ENCODE measurements around the gene BIRC6. TPM values are rescaled to one million over a fixed set of nuclear protein-coding genes. Genes with fewer than 3 reads are reported as not detected.
"Not testable (repeated sequence)": the region's sequence is repeated elsewhere in the genome, so short reads cannot be mapped to it uniquely, and the experiment has no call there.

The BIRC6 gene
- total RNA-seq, 1 donor from 2014 or later = 32.7 TPM

- no peak for TF ChIP-seq CTCF (IDR thresholded peaks at IDR 0.05; ENCODE audit: borderline replicate concordance)
- H3K27me3 ChIP-seq (ENCODE audit: low read depth) = no peaks in the 10 kb centered on the region
- intact Hi-C loops (cut with micrococcal nuclease) = no loop called here
- peak overlapping the region; percentile 98 for H3K4me3 ChIP-seq
- H3K36me3 ChIP-seq = peaks cover 25% of the 10 kb centered on the region
- H3K4me1 ChIP-seq = peaks cover 46% of the 10 kb centered on the region
- H3K9me3 ChIP-seq (replicated peaks) = no peaks in the 10 kb centered on the region
- no peak overlapping the region for H3K27ac ChIP-seq (replicated peaks)
- no peak for DNase-seq
Measured at GRCh38 chr2:32626639-32627221, 269.9 kb downstream of the BIRC6 start.

GRCh38 chr2:32627441-32627813 lies 270.6 kb downstream of the BIRC6 start:
- peaks cover 25% of the 10 kb centered on the region for H3K36me3 ChIP-seq
- peaks cover 40% of the 10 kb centered on the region for H3K4me1 ChIP-seq
- H3K27me3 ChIP-seq (ENCODE audit: low read depth) = no peaks in the 10 kb centered on the region
- peak overlapping the region; percentile 81 for H3K27ac ChIP-seq (replicated peaks)
- TF ChIP-seq CTCF (IDR thresholded peaks at IDR 0.05; ENCODE audit: borderline replicate concordance) = peak; percentile 42
- H3K9me3 ChIP-seq (replicated peaks) = no peaks in the 10 kb centered on the region
- peak overlapping the region; percentile 98 for H3K4me3 ChIP-seq
- peak; percentile 28 for DNase-seq
- intact Hi-C loops (cut with micrococcal nuclease) = no loop called here

DNA sequence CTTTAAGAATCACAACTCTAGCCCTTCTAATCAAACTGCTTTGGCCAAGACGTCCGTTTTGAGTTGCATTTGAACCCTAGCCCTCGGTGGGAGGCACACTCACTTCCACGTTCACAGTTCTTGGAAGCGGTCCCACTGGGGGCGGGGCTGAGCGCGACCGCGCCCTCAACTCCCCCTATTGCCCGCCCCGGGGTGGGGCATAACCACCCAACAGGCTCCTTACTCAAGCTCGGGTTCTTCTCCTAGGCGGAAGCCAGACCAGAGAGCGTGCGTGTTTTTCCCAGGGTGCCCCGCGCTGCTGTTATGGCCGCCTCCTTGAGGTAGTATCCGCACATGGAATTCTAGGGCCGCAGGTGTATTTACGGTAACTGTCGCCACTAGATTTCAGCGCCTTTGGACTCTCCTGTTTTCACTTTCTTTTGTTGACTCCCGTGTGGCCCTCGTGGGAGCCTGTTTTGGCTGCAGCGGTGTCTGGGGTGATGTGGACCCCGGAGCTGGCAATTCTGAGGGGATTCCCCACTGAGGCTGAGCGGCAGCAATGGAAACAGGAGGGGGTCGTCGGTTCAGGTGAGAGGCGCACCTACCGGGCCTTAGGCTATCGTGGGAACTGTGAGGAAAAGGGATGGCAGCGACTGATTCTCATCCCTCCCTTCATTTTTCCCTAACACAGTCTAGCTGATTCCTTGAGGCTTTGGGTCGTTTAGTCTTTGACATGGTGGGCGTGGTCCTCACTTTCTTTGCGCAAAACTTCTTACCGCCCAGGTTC lies 271.2 kb downstream of the BIRC6 start, which contains the start of gene TTC27:
Gene TTC27, plus strand, starts transcription at position 237 of the 766 bp plus-strand sequence. Its CDS starts 243 bp downstream, at position 480.
- intact Hi-C loops (cut with micrococcal nuclease) = no loop called here
- H3K9me3 ChIP-seq (replicated peaks) = no peaks in the 10 kb centered on the region
- peak within 1 kb of the TSS; percentile 98 for H3K4me3 ChIP-seq
- H3K36me3 ChIP-seq = peaks cover 30% of the 10 kb centered on the region
- TF ChIP-seq CTCF (IDR thresholded peaks at IDR 0.05; ENCODE audit: borderline replicate concordance) = no peak
- H3K27me3 ChIP-seq (ENCODE audit: low read depth) = no peaks in the 10 kb centered on the region
- H3K4me1 ChIP-seq = peaks cover 35% of the 10 kb centered on the region
- peak; percentile 95 for DNase-seq
- peak within 1 kb of the TSS; percentile 81 for H3K27ac ChIP-seq (replicated peaks)

DNA sequence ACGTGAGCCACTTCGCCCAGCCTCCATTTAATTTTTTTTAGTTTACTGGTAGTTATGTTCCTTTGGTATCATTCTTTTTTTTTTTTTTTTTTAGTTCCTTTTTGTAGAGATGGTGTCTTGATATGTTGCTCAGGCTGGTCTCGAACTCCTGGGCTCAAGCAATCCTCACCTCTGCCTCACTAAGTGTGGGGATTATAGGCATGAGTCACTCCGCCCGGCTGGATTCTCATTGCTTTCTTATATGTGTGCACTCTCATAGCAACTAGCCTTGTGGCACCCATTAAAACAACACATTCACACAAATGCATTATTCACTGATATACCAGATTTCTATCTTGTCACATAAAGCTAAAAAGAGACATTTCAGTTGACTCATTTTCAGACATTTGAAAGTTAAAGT lies 275.3 kb downstream of the BIRC6 start:
- Histone ChIP-seq H3K27ac (replicated peaks) (no peak overlapping the region), H3K4me1 (peaks cover 30% of the 10 kb centered on the region), H3K27me3 (ENCODE audit: low read depth) (no peaks in the 10 kb centered on the region), H3K9me3 (replicated peaks) (no peaks in the 10 kb centered on the region), H3K36me3 (peaks cover 71% of the 10 kb centered on the region), H3K4me3 (no peak overlapping the region)
- no peak for TF ChIP-seq CTCF (IDR thresholded peaks at IDR 0.05; ENCODE audit: borderline replicate concordance)
- DNase-seq = no peak
- intact Hi-C loops (cut with micrococcal nuclease) = no loop called here

- no peak overlapping the region for H3K27ac ChIP-seq (replicated peaks)
- peaks cover 22% of the 10 kb centered on the region for H3K4me1 ChIP-seq
- H3K36me3 ChIP-seq = peaks cover 80% of the 10 kb centered on the region
- intact Hi-C loops (cut with micrococcal nuclease) = no loop called here
- no peaks in the 10 kb centered on the region for H3K27me3 ChIP-seq (ENCODE audit: low read depth)
- H3K9me3 ChIP-seq (replicated peaks) = no peaks in the 10 kb centered on the region
- TF ChIP-seq CTCF (IDR thresholded peaks at IDR 0.05; ENCODE audit: borderline replicate concordance) = no peak
- H3K4me3 ChIP-seq = no peak overlapping the region
- DNase-seq = no peak
Measured at GRCh38 chr2:32633040-32633439, 276.2 kb downstream of the BIRC6 start.

GRCh38 chr2:32638548-32638947 lies 281.7 kb downstream of the BIRC6 start:
- H3K9me3 ChIP-seq (replicated peaks); intact Hi-C loops (cut with micrococcal nuclease); H3K4me1 ChIP-seq; H3K27ac ChIP-seq (replicated peaks); H3K4me3 ChIP-seq; DNase-seq; H3K27me3 ChIP-seq (ENCODE audit: low read depth): not testable (repeated sequence)
- peaks cover 100% of the 10 kb centered on the region for H3K36me3 ChIP-seq
